ENCODE measurements around the gene DOLPP1.
"Not testable (repeated sequence)": the region's sequence is repeated elsewhere in the genome, so short reads cannot be mapped to it uniquely, and the experiment has no call there.

The DOLPP1 gene

GRCh38 chr9:129109952-129110739, 29.2 kb downstream of the DOLPP1 start:
- Histone ChIP-seq H3K4me3 (IDR thresholded peaks at IDR 0.05; ENCODE audit: insufficient read depth, low read depth, low read length) (no peak overlapping the region), H3K36me3 (ENCODE audit: insufficient read depth) (no peaks in the 10 kb centered on the region), H2AFZ (ENCODE audit: low read depth) (peak overlapping the region; percentile 89), H3K27me3 (ENCODE audit: insufficient read depth, low read depth) (no peaks in the 10 kb centered on the region; the same call in 1 of the 2 replicates), H3K4me2 (peak overlapping the region; percentile 54; the same call in 1 of the 2 replicates), H4K20me1 (ENCODE audit: insufficient read depth) (no peaks in the 10 kb centered on the region), H3K27ac (no peak overlapping the region), H3K9ac (no peak overlapping the region; the same call in 1 of the 2 replicates), H3K79me2 (ENCODE audit: insufficient read depth, low read depth) (peaks cover 17% of the 10 kb centered on the region; the same call in 1 of the 2 replicates), H3K4me1 (ENCODE audit: low read depth, poor library complexity, severe bottlenecking) (peaks cover 6% of the 10 kb centered on the region)
- no peak for TF ChIP-seq CTCF (conservative IDR thresholded peaks at IDR 0.05; ENCODE audit: low read depth, low read length)

- H3K27ac ChIP-seq = peak within 1 kb of the TSS; percentile 86
- H3K36me3 ChIP-seq (ENCODE audit: insufficient read depth) = no peaks in the 10 kb centered on the region
- peaks cover 24% of the 10 kb centered on the region; the same call in 1 of the 2 replicates for H3K79me2 ChIP-seq (ENCODE audit: insufficient read depth, low read depth)
- peak within 1 kb of the TSS; percentile 52 for H3K4me3 ChIP-seq (IDR thresholded peaks at IDR 0.05; ENCODE audit: insufficient read depth, low read depth, low read length)
- TF ChIP-seq CTCF (conservative IDR thresholded peaks at IDR 0.05; ENCODE audit: low read depth, low read length) = no peak
- peak within 1 kb of the TSS; percentile 94 for H3K9ac ChIP-seq
- H3K27me3 ChIP-seq (ENCODE audit: insufficient read depth, low read depth) = no peaks in the 10 kb centered on the region; the same call in 1 of the 2 replicates
- H3K4me2 ChIP-seq = peak within 1 kb of the TSS; percentile 95
- peak within 1 kb of the TSS; percentile 89 for H2AFZ ChIP-seq (ENCODE audit: low read depth)
- no peaks in the 10 kb centered on the region for H4K20me1 ChIP-seq (ENCODE audit: insufficient read depth)
- H3K4me1 ChIP-seq (ENCODE audit: low read depth, poor library complexity, severe bottlenecking) = peaks cover 6% of the 10 kb centered on the region
Observed at GRCh38 chr9:129110740-129111527, 30.0 kb downstream of the DOLPP1 start, which contains the start of the genes CRAT and PTPA. TSS of gene CRAT (minus strand) at chr9:129110793. CDS start at chr9:129110509, 284 bp downstream. TSS of gene PTPA (plus strand) at chr9:129111415. CDS start at chr9:129111601, 186 bp downstream.

- H3K36me3 ChIP-seq (ENCODE audit: insufficient read depth) = no peaks in the 10 kb centered on the region
- no peak for TF ChIP-seq CTCF (conservative IDR thresholded peaks at IDR 0.05; ENCODE audit: low read depth, low read length)
- H2AFZ ChIP-seq (ENCODE audit: low read depth) = peak overlapping the region; percentile 87
- H3K79me2 ChIP-seq (ENCODE audit: insufficient read depth, low read depth) = peaks cover 30% of the 10 kb centered on the region; the same call in 1 of the 2 replicates
- peak overlapping the region; percentile 86 for H3K27ac ChIP-seq
- peaks cover 6% of the 10 kb centered on the region for H3K4me1 ChIP-seq (ENCODE audit: low read depth, poor library complexity, severe bottlenecking)
- H3K4me2 ChIP-seq = peak overlapping the region; percentile 95
- H3K4me3 ChIP-seq (IDR thresholded peaks at IDR 0.05; ENCODE audit: insufficient read depth, low read depth, low read length) = peak overlapping the region; percentile 52
- no peaks in the 10 kb centered on the region for H4K20me1 ChIP-seq (ENCODE audit: insufficient read depth)
- H3K9ac ChIP-seq = peak overlapping the region; percentile 94
- no peaks in the 10 kb centered on the region; the same call in 1 of the 2 replicates for H3K27me3 ChIP-seq (ENCODE audit: insufficient read depth, low read depth)
Observed at GRCh38 chr9:129111528-129112151, 30.7 kb downstream of the DOLPP1 start.

- Histone ChIP-seq H3K79me2 (ENCODE audit: insufficient read depth, low read depth) (peaks cover 35% of the 10 kb centered on the region; the same call in 1 of the 2 replicates), H3K4me2 (peak overlapping the region; percentile 95), H3K4me3 (IDR thresholded peaks at IDR 0.05; ENCODE audit: insufficient read depth, low read depth, low read length) (peak overlapping the region; percentile 26)
- H3K36me3 ChIP-seq (ENCODE audit: insufficient read depth); H3K9ac ChIP-seq; H3K27me3 ChIP-seq (ENCODE audit: insufficient read depth, low read depth); H3K27ac ChIP-seq; H3K4me1 ChIP-seq (ENCODE audit: low read depth, poor library complexity, severe bottlenecking); H2AFZ ChIP-seq (ENCODE audit: low read depth); H4K20me1 ChIP-seq (ENCODE audit: insufficient read depth): not testable (repeated sequence)
Observed at GRCh38 chr9:129112526-129112925, 31.6 kb downstream of the DOLPP1 start.

All from KMS-11 (cell line).